ENCODE data around the gene GATA6. TPM values are rescaled to one million over a fixed set of nuclear protein-coding genes. Genes with fewer than 3 reads are reported as not detected.

The GATA6 gene
- polyA plus RNA-seq, 3 donors from 2014 or later, result 0.09 TPM; not detected in 2

DNA sequence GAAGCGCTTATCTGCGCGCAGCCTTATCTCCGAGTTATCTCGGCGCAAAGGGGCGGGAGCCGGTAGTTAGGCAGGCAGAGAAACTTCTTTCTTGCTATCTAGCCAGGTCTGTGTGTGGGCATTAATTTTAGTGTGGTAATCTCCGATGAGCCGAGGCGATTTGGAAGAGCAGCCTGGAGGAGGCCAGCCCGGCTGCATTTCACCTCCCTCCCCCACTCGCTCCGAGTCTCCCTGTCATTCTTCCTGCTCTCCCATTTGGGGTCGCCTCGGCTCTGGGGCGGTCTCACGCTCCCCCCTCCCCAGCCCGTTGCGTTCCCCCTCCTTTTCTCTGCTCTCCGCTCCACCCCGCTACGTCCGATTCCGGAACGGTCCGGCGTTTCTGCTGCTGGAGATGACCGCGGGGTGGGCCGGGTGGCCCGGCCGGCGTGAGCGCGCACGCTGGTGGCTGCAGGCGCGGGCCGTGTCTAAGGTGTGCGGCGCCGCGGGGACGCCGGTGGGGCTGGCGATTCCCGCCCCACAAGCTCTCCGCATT is 566 bp downstream of the GATA6 start:
- no peak overlapping the region for H3K27ac Mint-ChIP-seq
- peak overlapping the region; percentile 92 to 98 (median 96) for H3K4me3 Mint-ChIP-seq
- peak in 1 of 3 donors; percentile 18 for DNase-seq
- peaks cover 43 to 64% (median 63%) of the 10 kb centered on the region in 3 donors for H3K27me3 Mint-ChIP-seq (ENCODE audit: low read depth in 3 of 3)
- H3K4me1 Mint-ChIP-seq, result peaks cover 31 to 46% of the 10 kb centered on the region in 2 donors
- peaks cover 0 to 2% (median 0%) of the 10 kb centered on the region in 6 donors for H3K9me3 Mint-ChIP-seq
- H3K36me3 Mint-ChIP-seq, result no peaks in the 10 kb centered on the region

DNA sequence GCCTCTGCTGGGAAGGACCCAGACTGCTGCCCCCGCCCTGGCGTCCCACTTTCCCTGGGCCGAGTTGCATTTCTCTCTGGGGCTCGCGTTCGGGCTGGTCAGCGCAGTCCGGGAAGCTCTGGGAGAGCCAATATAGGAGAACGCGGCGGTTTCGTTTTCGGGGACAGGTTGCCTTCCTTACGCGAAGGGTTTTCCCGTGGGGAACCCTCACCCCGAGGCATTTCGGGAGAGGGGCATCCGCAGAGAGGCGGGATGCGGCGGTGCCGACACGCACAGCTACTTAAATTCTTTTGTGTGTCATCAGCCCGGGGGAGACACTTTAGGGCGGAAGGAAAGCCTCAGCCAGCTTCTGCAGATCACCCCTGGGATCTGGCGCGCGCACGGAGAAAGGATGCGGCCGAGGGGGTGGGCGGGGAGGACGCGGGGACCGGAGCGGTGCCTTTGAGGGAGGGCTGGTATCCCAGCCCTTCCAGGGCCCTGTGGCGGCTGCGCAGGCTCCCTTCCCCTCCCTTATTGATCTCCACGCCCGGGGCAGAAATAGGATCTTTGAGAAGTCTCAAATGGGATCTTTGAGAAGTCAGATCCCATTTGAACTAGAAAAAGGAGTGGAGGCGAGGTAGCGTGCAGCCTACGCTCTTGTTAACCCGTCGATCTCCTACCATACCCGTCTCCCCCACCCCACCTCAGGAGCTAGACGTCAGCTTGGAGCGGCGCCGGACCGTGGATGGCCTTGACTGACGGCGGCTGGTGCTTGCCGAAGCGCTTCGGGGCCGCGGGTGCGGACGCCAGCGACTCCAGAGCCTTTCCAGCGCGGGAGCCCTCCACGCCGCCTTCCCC is 1.2 kb downstream of the GATA6 start:
- H3K27ac Mint-ChIP-seq, result peak overlapping the region in 2 of 6 donors; percentile 40 to 48
- peak overlapping the region; percentile 92 to 98 (median 96) for H3K4me3 Mint-ChIP-seq
- H3K36me3 Mint-ChIP-seq, result no peaks in the 10 kb centered on the region

DNA sequence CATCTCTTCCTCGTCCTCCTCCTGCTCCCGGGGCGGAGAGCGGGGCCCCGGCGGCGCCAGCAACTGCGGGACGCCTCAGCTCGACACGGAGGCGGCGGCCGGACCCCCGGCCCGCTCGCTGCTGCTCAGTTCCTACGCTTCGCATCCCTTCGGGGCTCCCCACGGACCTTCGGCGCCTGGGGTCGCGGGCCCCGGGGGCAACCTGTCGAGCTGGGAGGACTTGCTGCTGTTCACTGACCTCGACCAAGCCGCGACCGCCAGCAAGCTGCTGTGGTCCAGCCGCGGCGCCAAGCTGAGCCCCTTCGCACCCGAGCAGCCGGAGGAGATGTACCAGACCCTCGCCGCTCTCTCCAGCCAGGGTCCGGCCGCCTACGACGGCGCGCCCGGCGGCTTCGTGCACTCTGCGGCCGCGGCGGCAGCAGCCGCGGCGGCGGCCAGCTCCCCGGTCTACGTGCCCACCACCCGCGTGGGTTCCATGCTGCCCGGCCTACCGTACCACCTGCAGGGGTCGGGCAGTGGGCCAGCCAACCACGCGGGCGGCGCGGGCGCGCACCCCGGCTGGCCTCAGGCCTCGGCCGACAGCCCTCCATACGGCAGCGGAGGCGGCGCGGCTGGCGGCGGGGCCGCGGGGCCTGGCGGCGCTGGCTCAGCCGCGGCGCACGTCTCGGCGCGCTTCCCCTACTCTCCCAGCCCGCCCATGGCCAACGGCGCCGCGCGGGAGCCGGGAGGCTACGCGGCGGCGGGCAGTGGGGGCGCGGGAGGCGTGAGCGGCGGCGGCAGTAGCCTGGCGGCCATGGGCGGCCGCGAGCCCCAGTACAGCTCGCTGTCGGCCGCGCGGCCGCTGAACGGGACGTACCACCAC is 2.1 kb downstream of the GATA6 start:
- DNase-seq, result peak in 1 of 3 donors; percentile 7
- peaks cover 27 to 40% of the 10 kb centered on the region in 2 donors for H3K4me1 Mint-ChIP-seq
- peaks cover 34 to 66% (median 56%) of the 10 kb centered on the region in 3 donors for H3K27me3 Mint-ChIP-seq (ENCODE audit: low read depth in 3 of 3)
- peaks cover 0 to 5% (median 0%) of the 10 kb centered on the region in 6 donors for H3K9me3 Mint-ChIP-seq
- no peak overlapping the region for H3K27ac Mint-ChIP-seq
- H3K4me3 Mint-ChIP-seq, result peak overlapping the region in 4 of 5 donors; percentile 92 to 98 (median 96)
- no peaks in the 10 kb centered on the region for H3K36me3 Mint-ChIP-seq

More for the DNA sequence above, 1.2 kb downstream of the GATA6 start:
- Mint-ChIP-seq H3K9me3 (no peaks in the 10 kb centered on the region), H3K4me1 (peaks cover 28 to 41% of the 10 kb centered on the region in 2 donors), H3K27me3 (ENCODE audit: low read depth in 3 of 3) (peaks cover 40 to 67% (median 61%) of the 10 kb centered on the region in 3 donors)
- DNase-seq, result peak in 2 of 3 donors; percentile 27 to 29

DNA sequence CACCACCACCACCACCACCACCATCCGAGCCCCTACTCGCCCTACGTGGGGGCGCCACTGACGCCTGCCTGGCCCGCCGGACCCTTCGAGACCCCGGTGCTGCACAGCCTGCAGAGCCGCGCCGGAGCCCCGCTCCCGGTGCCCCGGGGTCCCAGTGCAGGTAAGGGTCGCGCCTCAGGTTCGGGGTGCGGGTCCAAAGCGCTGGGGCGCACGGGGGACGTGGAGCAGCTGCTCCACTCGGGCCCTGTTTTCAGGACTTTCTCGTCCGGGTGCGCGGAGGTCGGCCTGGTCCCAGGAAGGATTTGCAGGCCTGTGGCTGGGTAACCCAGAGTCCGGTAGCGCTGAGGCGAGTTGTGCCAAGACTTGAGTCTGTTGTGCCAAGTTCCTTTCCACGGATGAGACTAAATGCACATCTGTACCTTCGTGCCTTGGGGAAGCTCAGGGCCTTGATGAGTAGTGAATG is 2.8 kb downstream of the GATA6 start:
- Mint-ChIP-seq H3K36me3 (no peaks in the 10 kb centered on the region), H3K4me3 (peak overlapping the region; percentile 11 to 49 (median 21)), H3K27ac (no peak overlapping the region), H3K9me3 (peaks cover 0 to 5% (median 0%) of the 10 kb centered on the region in 6 donors), H3K4me1 (peaks cover 27 to 41% of the 10 kb centered on the region in 2 donors), H3K27me3 (ENCODE audit: low read depth in 3 of 3) (peaks cover 32 to 64% (median 51%) of the 10 kb centered on the region in 3 donors)
- no peak for DNase-seq

DNA sequence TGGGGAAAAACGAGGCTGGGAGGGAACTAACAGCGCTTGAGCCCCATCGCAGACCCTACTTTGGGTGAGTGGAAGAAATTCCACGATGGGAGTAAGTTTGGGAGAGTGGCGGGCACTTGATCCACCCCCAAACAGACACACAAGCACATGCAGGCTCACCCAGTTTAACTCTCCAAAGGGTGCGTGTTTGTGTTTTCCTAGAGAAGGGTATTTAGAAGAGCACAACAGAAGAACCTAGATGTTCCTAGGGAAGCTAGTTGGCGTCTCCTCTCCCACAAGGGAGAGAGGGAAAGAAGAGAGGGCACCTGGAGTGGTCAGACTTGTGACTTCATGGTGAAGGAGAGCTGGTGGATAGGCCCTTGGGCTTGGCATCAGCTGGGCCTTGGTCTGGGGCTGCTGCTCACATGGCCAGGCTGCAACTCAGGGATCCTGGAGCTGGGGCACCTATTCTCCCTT is 3.2 kb downstream of the GATA6 start:
- H3K9me3 Mint-ChIP-seq, result peaks cover 0 to 5% (median 0%) of the 10 kb centered on the region in 6 donors
- no peaks in the 10 kb centered on the region for H3K36me3 Mint-ChIP-seq
- H3K27ac Mint-ChIP-seq, result no peak overlapping the region
- peaks cover 24 to 37% of the 10 kb centered on the region in 2 donors for H3K4me1 Mint-ChIP-seq
- no peak for DNase-seq
- peaks cover 27 to 64% (median 51%) of the 10 kb centered on the region in 3 donors for H3K27me3 Mint-ChIP-seq (ENCODE audit: low read depth in 3 of 3)
- H3K4me3 Mint-ChIP-seq, result peak overlapping the region; percentile 11 to 49 (median 21)

DNA sequence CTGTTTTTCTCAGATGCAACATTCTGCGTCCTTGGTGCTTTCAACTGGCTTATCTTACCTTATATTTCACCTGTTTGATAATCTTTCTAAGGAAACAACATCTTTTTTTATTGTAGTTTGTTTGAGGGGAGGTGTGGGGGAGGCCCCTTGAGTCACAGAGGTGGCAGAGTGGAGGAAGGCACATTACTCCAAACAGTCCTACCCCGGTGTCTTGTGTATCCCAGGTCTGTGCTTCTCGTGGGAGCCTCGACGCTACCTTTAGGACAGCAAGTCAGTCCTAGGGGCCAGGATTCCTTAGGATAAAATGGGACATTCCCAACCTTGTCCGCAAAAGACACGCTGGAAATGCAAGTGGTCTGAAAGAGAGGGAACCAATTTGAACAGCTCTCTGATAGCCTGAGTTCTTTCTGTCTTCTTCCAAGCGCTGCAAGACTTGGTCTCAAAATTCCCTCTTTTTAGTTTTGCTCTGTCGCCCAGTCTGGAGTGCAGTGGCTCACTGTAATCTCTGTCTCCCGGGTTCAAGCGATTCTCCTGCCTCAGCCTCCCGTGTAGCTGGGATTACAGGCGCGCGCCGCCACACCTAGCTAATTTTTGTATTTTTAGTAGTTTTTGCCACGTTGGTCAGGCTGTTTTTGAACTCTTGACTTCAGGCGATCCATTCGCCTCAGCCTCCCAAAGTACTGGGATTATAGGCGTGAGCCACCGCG is 4.0 kb downstream of the GATA6 start:
- peaks cover 18 to 29% of the 10 kb centered on the region in 2 donors for H3K4me1 Mint-ChIP-seq
- H3K4me3 Mint-ChIP-seq, result peak overlapping the region in 2 of 5 donors; percentile 11 to 45
- no peaks in the 10 kb centered on the region for H3K36me3 Mint-ChIP-seq
- DNase-seq, result no peak
- peaks cover 0 to 5% (median 0%) of the 10 kb centered on the region in 6 donors for H3K9me3 Mint-ChIP-seq
- peaks cover 20 to 56% (median 45%) of the 10 kb centered on the region in 3 donors for H3K27me3 Mint-ChIP-seq (ENCODE audit: low read depth in 3 of 3)
- no peak overlapping the region for H3K27ac Mint-ChIP-seq

DNA sequence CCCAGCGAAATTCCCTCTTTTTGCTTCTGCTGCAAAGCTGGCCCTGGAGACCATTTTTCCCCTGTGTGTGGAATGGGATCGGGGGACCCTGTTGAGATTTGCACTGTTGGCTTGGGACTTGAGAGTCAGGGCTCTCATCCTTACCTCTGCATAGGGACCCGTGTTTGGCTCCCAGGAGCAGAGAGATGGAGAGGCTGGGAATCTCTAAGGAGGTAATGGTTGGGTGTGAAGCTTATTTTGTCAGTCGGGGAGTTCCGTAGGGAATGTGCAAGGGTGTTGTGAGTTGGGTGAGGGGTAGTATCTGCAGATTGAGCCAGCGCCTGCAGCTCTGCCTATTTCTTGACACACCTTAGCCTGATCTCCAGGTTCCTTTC is 4.5 kb downstream of the GATA6 start:
- H3K4me1 Mint-ChIP-seq, result peaks cover 14 to 25% of the 10 kb centered on the region in 2 donors
- no peak overlapping the region for H3K27ac Mint-ChIP-seq
- peaks cover 0 to 5% (median 0%) of the 10 kb centered on the region in 6 donors for H3K9me3 Mint-ChIP-seq
- H3K4me3 Mint-ChIP-seq, result no peak overlapping the region
- no peaks in the 10 kb centered on the region for H3K36me3 Mint-ChIP-seq
- DNase-seq, result no peak
- H3K27me3 Mint-ChIP-seq (ENCODE audit: low read depth in 3 of 3), result peaks cover 17 to 53% (median 43%) of the 10 kb centered on the region in 3 donors

DNA sequence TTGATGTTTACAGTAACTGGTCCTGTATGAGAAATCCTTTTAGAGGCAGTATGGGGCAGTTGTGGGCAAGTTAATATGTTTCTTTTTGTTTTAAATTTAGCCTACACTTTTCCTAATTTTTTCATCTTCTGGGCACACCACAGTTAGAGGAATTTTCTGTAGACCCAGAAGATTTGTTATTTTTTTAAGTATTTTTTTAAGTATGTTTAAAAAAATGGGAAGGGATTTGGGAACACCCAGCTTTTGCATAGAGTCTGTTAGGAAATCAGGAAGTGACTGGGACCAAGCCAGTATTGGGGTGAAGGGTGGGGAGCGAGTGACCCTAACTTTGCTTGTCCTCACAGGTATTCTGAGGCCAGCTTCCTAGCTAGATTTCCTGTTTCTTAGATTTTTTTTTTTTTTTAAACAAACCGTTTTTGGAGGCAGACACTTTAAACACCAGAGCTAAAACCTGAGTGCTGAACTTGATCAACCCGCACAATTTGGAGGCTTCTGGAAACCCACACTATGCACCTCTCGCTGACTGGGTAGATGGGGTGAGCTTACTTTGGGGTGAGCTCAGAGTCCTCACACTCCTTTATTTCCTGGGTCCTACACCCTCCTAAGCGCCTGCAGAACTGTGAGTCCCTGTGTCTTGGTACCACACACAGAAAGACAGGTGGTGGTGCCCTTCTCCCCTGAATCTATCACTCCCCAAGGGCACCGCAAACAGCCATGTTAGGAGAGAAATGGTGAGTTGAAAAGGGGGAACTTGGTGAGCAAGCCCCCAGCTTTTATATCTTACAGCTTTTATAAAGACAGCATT is 5.2 kb downstream of the GATA6 start:
- Mint-ChIP-seq H3K4me1 (peaks cover 12 to 22% of the 10 kb centered on the region in 2 donors), H3K4me3 (no peak overlapping the region), H3K27me3 (ENCODE audit: low read depth in 3 of 3) (peaks cover 13 to 50% (median 41%) of the 10 kb centered on the region in 3 donors), H3K9me3 (peaks cover 0 to 5% (median 0%) of the 10 kb centered on the region in 6 donors), H3K27ac (no peak overlapping the region), H3K36me3 (no peaks in the 10 kb centered on the region)
- DNase-seq, result no peak

DNA sequence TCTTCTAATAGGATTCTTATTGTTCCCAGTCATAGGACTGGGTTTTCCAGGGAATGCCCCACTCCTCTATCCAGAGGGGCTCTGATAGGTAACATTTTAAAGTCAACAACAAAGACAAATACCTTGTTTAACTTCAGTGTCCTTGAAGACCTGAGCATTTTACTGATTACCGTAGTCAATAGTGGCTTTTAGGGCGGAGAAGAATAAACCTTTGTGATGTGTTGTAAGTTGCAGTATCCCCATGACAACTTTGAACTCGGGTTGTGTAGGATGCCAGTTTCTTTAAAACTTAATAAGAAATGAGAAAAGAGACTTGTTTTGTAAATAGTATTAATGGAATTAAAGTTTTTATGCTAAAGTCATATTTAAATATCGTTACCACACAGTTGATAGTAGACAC is 6.0 kb downstream of the GATA6 start:
- H3K4me1 Mint-ChIP-seq, result peaks cover 9 to 14% of the 10 kb centered on the region in 2 donors
- H3K27me3 Mint-ChIP-seq (ENCODE audit: low read depth in 3 of 3), result peaks cover 12 to 47% (median 37%) of the 10 kb centered on the region in 3 donors
- no peak for DNase-seq
- H3K36me3 Mint-ChIP-seq, result no peaks in the 10 kb centered on the region
- peaks cover 0 to 5% (median 0%) of the 10 kb centered on the region in 6 donors for H3K9me3 Mint-ChIP-seq
- no peak overlapping the region for H3K27ac Mint-ChIP-seq
- no peak overlapping the region for H3K4me3 Mint-ChIP-seq

DNA sequence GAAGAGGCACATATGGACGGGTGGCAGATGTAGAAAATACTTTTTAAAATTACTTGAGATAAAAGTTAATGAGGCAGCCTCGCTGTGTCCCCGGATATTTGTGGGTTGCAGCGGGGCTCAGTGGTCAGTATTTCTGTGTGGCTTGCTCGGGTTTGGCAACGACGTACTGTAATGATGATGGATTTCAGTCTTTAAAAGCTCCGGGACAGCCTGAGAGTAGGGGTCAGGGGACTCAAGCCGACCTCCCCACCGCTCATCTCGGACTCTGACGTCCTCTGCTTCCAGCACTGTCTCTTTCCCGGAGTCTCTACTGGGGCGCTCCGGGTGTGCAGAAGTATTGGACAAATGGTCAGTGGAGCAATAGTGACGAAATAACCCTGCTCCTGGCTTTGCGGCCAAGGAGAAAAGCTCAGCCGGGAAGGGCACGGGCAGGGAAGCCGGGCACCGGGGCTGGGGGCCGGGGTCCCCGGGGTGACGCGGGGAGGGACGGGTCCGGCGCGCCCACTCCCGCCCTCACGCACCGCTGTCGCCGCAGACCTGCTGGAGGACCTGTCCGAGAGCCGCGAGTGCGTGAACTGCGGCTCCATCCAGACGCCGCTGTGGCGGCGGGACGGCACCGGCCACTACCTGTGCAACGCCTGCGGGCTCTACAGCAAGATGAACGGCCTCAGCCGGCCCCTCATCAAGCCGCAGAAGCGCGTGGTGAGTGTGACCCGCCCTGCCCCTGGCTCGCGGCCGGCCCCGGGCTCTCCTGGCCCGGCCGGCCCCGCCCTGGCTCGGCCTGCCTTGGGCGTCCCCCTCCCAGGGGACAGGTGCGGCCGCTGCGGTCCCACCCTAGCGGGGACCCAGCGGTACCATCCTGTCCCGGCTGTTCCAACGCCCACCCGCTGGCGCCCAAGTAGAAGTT is 7.3 kb downstream of the GATA6 start:
- DNase-seq, result no peak
- no peak overlapping the region for H3K27ac Mint-ChIP-seq
- peaks cover 0 to 5% (median 0%) of the 10 kb centered on the region in 6 donors for H3K9me3 Mint-ChIP-seq
- peak overlapping the region in 1 of 5 donors; percentile 5 for H3K4me3 Mint-ChIP-seq
- peaks cover 4 to 7% of the 10 kb centered on the region in 2 donors for H3K4me1 Mint-ChIP-seq
- H3K36me3 Mint-ChIP-seq, result no peaks in the 10 kb centered on the region
- H3K27me3 Mint-ChIP-seq (ENCODE audit: low read depth in 3 of 3), result peaks cover 8 to 44% (median 32%) of the 10 kb centered on the region in 3 donors

DNA sequence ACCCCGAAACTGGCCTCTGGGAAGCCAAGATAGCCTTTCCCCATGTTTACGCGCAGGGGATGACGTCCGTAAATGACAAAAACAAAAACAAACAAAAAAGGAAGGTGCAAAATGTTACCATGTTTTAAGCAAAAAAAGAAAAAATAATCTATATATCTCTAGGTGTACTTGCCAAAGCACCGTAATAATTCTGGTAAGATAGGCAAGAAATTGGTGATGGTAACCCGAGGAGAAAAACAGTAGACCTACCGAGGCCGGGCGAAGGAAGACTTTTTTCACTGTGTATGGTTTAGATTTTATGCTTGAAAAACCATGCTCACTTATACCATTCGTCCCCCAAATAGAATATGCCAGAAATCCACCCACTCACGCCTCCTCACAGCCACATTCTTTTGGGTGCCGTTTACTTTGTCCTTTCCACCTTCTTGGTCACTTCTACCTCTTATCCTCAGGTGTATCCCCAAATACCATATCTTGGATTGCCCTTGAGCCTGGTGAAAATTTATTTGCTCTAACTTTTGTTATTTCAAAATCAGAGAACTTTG is 8.0 kb downstream of the GATA6 start:
- Mint-ChIP-seq H3K4me3 (no peak overlapping the region), H3K27me3 (ENCODE audit: low read depth in 3 of 3) (peaks cover 8 to 43% (median 34%) of the 10 kb centered on the region in 3 donors), H3K9me3 (peaks cover 0 to 5% (median 0%) of the 10 kb centered on the region in 6 donors), H3K36me3 (no peaks in the 10 kb centered on the region), H3K4me1 (peaks cover 4 to 7% of the 10 kb centered on the region in 2 donors), H3K27ac (no peak overlapping the region)
- no peak for DNase-seq
